AG09319 (cell line): ENCODE data around the gene SLC25A11.

ENCODE experiments used
- DNase-seq: peaks from one replicate; pipeline ENCODE4 v3.0.0-alpha.2; 2010; ENCODE audit warnings: low read depth; ENCODE audit errors: extremely low read depth
- CTCF ChIP-seq: IDR thresholded peaks from 2 replicates; pipeline ENCODE4 v1.5.1; 2011; ENCODE audit warnings: low read depth, mild to moderate bottlenecking, inconsistent platforms, low read length, moderate library complexity

Gene SLC25A11

GRCh38 chr17:4898927-4899326, 40.9 kb downstream of the SLC25A11 start:
- TF ChIP-seq CTCF = no peak

GRCh38 chr17:4898351-4898750, 41.5 kb downstream of the SLC25A11 start:
- TF ChIP-seq CTCF = no peak
- DNase-seq = no peak

More at GRCh38 chr17:4898927-4899326, 40.9 kb downstream of the SLC25A11 start:
- no peak for DNase-seq

GRCh38 chr17:4897785-4898184, 42.1 kb downstream of the SLC25A11 start:
- no peak for DNase-seq
- TF ChIP-seq CTCF = no peak

GRCh38 chr17:4897198-4897687, 42.6 kb downstream of the SLC25A11 start:
- no peak for DNase-seq
- no peak for TF ChIP-seq CTCF

- DNase-seq = no peak
- no peak for TF ChIP-seq CTCF
These were observed 43.3 kb downstream of the SLC25A11 start for GRCh38 chr17:4896332-4897197.

GRCh38 chr17:4895657-4896331, 44.1 kb downstream of the SLC25A11 start:
- no peak; the same call in 1 of the 2 replicates for TF ChIP-seq CTCF
- no peak for DNase-seq

GRCh38 chr17:4895121-4895520, 44.7 kb downstream of the SLC25A11 start:
- DNase-seq = no peak
- no peak for TF ChIP-seq CTCF
